Measurements from ENCODE around the gene HIF1A.
"Not testable (repeated sequence)": the region's sequence is repeated elsewhere in the genome, so short reads cannot be mapped to it uniquely, and the experiment has no call there.

Gene HIF1A

DNA sequence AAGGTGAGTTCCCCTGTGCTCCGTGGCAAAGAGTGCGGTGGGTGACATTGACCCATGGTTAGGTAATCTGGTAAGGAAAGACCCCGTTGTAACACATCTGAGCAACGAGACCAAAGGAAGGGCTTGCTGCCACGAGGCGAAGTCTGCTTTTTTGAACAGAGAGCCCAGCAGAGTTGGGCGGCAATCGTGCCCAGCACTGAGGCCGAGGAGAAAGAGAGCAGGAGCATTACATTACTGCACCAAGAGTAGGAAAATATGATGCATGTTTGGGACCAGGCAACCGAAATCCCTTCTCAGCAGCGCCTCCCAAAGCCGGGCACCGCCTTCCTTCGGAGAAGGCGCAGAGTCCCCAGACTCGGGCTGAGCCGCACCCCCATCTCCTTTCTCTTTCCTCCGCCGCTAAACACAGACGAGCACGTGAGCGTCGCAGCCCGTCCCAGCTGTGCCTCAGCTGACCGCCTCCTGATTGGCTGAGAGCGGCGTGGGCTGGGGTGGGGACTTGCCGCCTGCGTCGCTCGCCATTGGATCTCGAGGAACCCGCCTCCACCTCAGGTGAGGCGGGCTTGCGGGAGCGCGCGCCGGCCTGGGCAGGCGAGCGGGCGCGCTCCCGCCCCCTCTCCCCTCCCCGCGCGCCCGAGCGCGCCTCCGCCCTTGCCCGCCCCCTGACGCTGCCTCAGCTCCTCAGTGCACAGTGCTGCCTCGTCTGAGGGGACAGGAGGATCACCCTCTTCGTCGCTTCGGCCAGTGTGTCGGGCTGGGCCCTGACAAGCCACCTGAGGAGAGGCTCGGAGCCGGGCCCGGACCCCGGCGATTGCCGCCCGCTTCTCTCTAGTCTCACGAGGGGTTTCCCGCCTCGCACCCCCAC is at the start of gene HIF1A:
Gene HIF1A (plus strand): TSS at position 684 of the 865 bp plus-strand sequence. CDS start 292 bp downstream, outside the sequence.
- DNase-seq: peak; percentile 98

- no peak for DNase-seq
These were observed 48.8 kb upstream of the HIF1A start for GRCh38 chr14:61646366-61647116.

- DNase-seq: no peak
These were observed 47.6 kb upstream of the HIF1A start for GRCh38 chr14:61647704-61648103.

- no peak for DNase-seq
These were observed 46.9 kb upstream of the HIF1A start for GRCh38 chr14:61648377-61648776.

GRCh38 chr14:61649283-61649682 is 46.0 kb upstream of the HIF1A start:
- no peak for DNase-seq

DNA sequence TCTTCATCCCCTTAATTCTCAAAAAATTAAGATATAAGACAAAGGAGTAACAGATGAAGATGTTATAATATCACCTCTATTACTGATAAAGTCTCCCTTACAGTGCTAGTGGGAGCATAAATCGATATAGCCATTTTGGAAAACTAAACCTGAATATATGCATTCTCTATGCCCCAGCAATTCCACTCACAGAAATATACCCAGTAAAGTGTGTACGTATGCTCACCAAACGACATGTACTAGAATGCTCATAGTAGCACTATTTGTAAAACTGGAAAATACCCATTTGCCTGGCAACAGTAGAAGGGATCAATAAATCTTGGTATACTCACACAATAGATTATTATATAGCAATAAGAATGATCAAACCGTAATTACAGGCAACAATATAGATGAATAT is 44.0 kb upstream of the HIF1A start:
- DNase-seq: no peak

GRCh38 chr14:61652526-61653262 is 42.6 kb upstream of the HIF1A start:
- no peak for DNase-seq

- no peak for DNase-seq
These were observed 41.8 kb upstream of the HIF1A start for GRCh38 chr14:61653507-61653906.

DNA sequence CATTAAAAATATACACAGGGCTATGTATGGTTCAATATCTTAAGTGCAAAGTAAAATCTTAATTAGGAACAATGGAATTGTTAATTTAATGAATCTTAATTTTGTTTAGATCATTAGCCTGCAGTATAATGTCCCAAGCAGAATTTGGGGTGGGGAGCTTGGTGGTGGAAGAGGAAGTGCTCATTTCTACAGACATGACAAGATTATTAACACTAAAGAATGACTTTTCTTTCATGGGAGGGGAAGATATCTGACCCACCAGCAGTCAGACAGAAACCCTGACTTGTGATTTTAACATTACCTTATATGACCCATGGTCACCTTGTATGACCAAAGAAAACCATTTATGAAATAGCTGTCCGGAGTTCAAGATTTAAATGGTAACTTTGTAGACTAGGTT is 41.3 kb upstream of the HIF1A start:
- DNase-seq: no peak

- no peak for DNase-seq
These were observed 39.5 kb upstream of the HIF1A start for GRCh38 chr14:61655777-61656176.

GRCh38 chr14:61656341-61656740 is 39.0 kb upstream of the HIF1A start:
- DNase-seq: no peak

DNA sequence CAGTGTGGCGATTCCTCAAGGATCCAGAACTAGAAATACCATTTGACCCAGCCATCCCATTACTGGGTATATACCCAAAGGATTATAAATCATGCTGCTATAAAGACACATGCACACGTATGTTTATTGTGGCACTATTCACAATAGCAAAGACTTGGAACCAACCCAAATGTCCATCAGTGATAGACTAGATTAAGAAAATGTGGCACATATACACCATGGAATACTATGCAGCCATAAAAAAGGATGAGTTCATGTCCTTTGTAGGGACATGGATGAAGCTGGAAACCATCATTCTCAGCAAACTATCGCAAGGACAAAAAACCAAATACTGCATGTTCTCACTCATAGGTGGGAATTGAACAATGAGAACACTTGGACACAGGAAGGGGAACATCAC is 37.2 kb upstream of the HIF1A start:
- not testable (repeated sequence) for DNase-seq

DNA sequence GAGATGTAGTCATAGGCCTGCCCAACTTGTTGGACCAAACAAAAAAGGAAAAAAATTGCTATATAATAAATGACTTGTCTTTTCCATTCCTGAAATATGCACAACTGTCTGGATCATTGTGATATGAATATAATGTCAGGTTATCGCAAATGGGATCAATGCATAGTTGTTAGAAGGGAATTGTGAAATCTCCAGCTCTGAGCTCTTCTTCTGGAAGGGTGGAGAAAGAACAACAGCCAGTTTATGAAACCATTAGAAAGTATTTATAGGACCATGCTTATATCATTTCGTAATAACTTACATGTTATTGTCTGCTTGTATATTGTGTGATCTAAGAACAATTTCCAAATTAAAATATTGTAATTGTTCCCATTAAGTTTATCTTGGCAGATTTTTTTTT is 35.7 kb upstream of the HIF1A start:
- no peak for DNase-seq

- DNase-seq: no peak
These were observed 33.6 kb upstream of the HIF1A start for GRCh38 chr14:61661471-61662400.

DNA sequence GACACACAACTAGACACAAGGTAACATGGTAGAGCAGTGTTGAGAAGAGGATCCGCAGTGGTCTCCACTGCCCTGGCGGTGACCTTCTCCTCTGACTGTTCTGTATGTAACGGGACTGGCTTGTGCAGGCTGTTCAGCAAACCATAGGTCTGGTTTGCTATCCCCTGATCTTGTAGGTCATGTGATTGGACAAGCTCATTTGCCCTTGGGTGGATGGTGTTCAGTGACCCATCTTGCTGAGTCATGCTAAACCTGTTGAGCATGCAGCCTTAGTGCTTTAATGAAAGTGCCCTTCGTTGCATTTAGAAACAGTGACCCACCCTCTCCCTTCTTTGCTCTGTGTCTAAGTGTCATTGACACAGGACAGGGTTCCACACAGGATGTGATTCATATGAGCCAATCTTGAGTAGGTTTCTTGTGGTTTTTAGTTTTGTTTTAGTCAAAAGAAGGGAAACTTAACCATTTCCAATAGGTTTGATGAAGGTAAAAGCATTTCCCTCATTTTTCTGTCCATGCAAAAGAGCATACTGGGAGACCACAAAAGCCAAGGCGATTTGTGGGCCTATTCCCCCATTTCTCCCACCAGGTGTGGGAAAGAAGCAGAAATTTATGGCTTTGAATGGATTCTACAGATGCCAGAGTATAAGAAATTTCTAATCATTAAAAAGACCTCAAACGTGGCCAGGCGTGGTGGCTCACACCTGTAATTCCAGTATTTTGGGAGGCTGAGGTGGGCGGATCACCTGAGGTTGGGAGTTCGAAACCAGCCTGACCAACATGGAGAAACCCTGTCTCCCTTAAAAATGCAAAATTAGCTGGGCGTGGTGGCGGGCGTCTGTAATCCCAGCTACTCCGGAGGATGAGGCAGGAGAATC is 32.6 kb upstream of the HIF1A start:
- peak; percentile 54 for DNase-seq

DNA sequence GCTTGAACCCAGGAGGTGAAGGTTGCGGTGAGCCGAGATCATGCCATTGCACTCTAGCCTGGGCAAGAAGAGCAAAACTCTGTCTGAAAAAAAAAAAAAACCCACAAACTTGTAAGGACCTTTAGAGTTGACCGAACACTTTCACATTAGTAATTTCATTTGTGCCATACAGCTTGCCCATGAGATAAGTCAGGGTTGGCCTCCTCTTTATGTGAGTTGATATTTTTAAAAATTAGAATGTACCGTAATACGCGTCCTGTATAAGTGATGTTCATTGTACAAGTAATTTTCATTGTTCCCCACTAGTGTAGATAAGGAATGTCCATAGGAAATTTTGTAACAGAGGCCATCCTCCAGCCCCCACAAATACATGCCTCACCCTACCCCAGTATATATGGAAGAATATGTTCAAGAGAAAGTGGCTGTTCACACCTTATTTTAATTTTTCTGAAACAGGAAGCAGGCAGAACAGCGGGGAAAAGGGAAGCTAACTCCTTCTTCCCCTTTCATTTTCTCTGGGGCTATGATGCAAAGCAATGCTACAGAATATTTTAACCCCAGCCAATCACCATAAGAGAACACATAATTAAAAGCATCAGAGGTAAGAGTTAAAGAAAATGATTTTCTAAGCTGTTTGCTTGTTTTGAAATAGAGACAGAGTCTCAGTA is 31.9 kb upstream of the HIF1A start:
- DNase-seq: no peak

- DNase-seq: no peak
These were observed 27.0 kb upstream of the HIF1A start for GRCh38 chr14:61668282-61668681.

DNA sequence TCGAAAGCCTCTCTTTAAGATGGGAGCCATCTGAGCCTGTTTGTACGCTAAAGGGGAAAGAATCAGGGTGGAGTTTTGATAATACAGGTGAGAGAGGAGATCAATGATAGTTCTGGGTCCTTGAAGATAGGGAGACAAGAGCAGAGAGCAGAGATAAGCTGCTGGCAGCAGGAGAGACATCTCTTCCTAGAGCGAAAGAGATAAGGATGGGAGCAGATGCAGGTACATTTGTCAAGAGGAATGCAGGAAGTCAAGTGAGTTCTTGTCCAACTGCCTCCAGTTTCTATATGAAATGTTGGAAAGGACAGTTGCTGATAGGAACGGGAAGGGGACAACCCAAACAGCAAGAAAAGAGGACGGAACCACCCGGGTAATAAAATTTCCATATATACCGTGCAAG is 24.7 kb upstream of the HIF1A start:
- no peak for DNase-seq

GRCh38 chr14:61671082-61671481 is 24.2 kb upstream of the HIF1A start:
- DNase-seq: no peak

GRCh38 chr14:61672796-61673195 is 22.5 kb upstream of the HIF1A start:
- no peak for DNase-seq

- no peak for DNase-seq
These were observed 22.0 kb upstream of the HIF1A start for GRCh38 chr14:61673305-61673704.
